Hypothalamus (tissue), 51 donors: ENCODE data around the gene ZCCHC7.
"Not testable (repeated sequence)": the region's sequence is repeated elsewhere in the genome, so short reads cannot be mapped to it uniquely, and the experiment has no call there.

Experiments
- DNase-seq, 51 donors: peaks; one replicate each; lab custom pipeline; 2025; lab: John Stamatoyannopoulos, UW

ZCCHC7 gene

GRCh38 chr9:37119360-37119759 is 1.0 kb upstream of the ZCCHC7 start:
- DNase-seq: no peak

GRCh38 chr9:37120843-37121335 is 515 bp downstream of the ZCCHC7 start:
- DNase-seq: peak in 16 of 51 donors; percentile 13 to 52 (median 36)

GRCh38 chr9:37121881-37122280 is 1.5 kb downstream of the ZCCHC7 start:
- no peak for DNase-seq

- DNase-seq: no peak
Measured at GRCh38 chr9:37126214-37126788, 5.9 kb downstream of the ZCCHC7 start.

GRCh38 chr9:37127018-37127417 is 6.6 kb downstream of the ZCCHC7 start:
- DNase-seq: no peak

- DNase-seq: no peak
Measured at GRCh38 chr9:37128051-37128450, 7.7 kb downstream of the ZCCHC7 start.

- no peak for DNase-seq
Measured at GRCh38 chr9:37134166-37134565, 13.8 kb downstream of the ZCCHC7 start.

GRCh38 chr9:37141015-37141414 is 20.6 kb downstream of the ZCCHC7 start:
- no peak for DNase-seq

- DNase-seq: no peak
Measured at GRCh38 chr9:37144762-37145161, 24.4 kb downstream of the ZCCHC7 start.

GRCh38 chr9:37146410-37146809 is 26.0 kb downstream of the ZCCHC7 start:
- DNase-seq: no peak

- no peak for DNase-seq
Measured at GRCh38 chr9:37148181-37148580, 27.8 kb downstream of the ZCCHC7 start.

- no peak for DNase-seq
Measured at GRCh38 chr9:37149666-37150308, 29.4 kb downstream of the ZCCHC7 start.

GRCh38 chr9:37150415-37150814 is 30.0 kb downstream of the ZCCHC7 start:
- DNase-seq: no peak

GRCh38 chr9:37151812-37152211 is 31.4 kb downstream of the ZCCHC7 start:
- no peak for DNase-seq

- DNase-seq: no peak
Measured at GRCh38 chr9:37152365-37152764, 32.0 kb downstream of the ZCCHC7 start.

GRCh38 chr9:37155601-37156000 is 35.2 kb downstream of the ZCCHC7 start:
- DNase-seq: no peak

- DNase-seq: no peak
Measured at GRCh38 chr9:37156205-37156604, 35.8 kb downstream of the ZCCHC7 start.

- DNase-seq: no peak
Measured at GRCh38 chr9:37156781-37157356, 36.5 kb downstream of the ZCCHC7 start.

GRCh38 chr9:37157726-37158377 is 37.5 kb downstream of the ZCCHC7 start:
- no peak for DNase-seq

- DNase-seq: no peak
Measured at GRCh38 chr9:37163299-37163698, 42.9 kb downstream of the ZCCHC7 start.

GRCh38 chr9:37164335-37164734 is 44.0 kb downstream of the ZCCHC7 start:
- not testable (repeated sequence) for DNase-seq

GRCh38 chr9:37165644-37166043 is 45.3 kb downstream of the ZCCHC7 start:
- DNase-seq: no peak
